Lower lobe of right lung (tissue), 2 donors: ENCODE measurements around the gene ADAMTSL1. TPM values are rescaled to one million over a fixed set of nuclear protein-coding genes. Genes with fewer than 3 reads are reported as not detected.

Experiments used
- ATAC-seq, 2 donors: fragments of 200-7000 bp; cut with Tn5 transposase; one replicate each; pipeline ENCODE4 v1.9.1; 2020 to 2022; ENCODE audit warnings: mild to moderate bottlenecking in 2 of 2, moderate library complexity in 2 of 2
- DNase-seq: peaks from one replicate; pipeline ENCODE4 v3.0.0-alpha.2; 2020
- H3K27ac ChIP-seq: fragments of 200-600 bp; one replicate; pipeline ENCODE4 v1.8.0; 2022
- H3K27me3 ChIP-seq: fragments of 200-600 bp; one replicate; pipeline ENCODE4 v1.8.0; 2022; ENCODE audit warnings: low read depth
- H3K36me3 ChIP-seq: fragments of 200-600 bp; one replicate; pipeline ENCODE4 v1.8.0; 2022; ENCODE audit warnings: mild to moderate bottlenecking
- H3K4me1 ChIP-seq: fragments of 200-600 bp; one replicate; pipeline ENCODE4 v1.8.0; 2022
- H3K4me3 ChIP-seq: fragments of 200-600 bp; one replicate; pipeline ENCODE4 v1.8.0; 2022; ENCODE audit warnings: mild to moderate bottlenecking
- H3K9me3 ChIP-seq: fragments of 200-600 bp; one replicate; pipeline ENCODE4 v1.8.0; 2022
- intact Hi-C: fragments of 100-400 bp; cut with DNase I; formaldehyde crosslinking; loops from one replicate; pipeline ENCODE4 v1.11.0; 2022
- total RNA-seq: library from RNA; stranded (reverse); fragmentation: NEBNext Ultra II Directional; extraction: Animal tissue kit (Norgen Biotek cat#: 25700); gene quantifications from one replicate; pipeline ENCODE4 v1.2.1, GENCODE V29; 2021
- TF ChIP-seq, protein P1 (sequence below): fragments of 200-600 bp; IDR thresholded peaks from one replicate; pipeline ENCODE4 v1.8.0; 2022; ENCODE audit warnings: antibody characterized with exemption, mild to moderate bottlenecking
- donor health status: DM: no; HTN: yes; CAD: no; lungs with severe emphysema.

The ADAMTSL1 gene
- total RNA-seq, 1 donor from 2014 or later, result 3.7 TPM

DNA sequence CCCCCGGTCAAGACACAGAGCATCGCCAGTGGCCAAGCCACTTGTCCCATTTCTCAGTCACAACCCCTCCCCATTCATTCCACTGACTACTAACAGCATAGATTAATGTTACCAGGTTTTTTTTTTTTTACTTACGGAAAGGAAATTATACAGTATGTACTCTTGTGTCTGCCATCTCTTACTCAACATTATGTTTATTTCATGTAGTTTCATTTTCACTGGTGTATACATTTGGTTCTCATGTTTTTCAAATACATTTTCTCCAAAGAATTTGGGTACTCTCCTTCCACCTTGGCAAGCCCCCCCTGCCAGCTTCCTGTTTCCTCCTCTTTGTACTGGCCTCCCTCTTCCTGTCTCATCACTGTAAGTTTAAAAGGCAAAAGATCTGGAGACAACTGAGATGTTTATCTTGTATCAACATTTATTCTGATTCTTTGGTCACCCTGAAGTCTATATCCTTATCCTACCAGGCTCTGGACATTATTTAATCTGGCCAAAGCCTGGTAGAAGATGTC lies 351.8 kb downstream of the ADAMTSL1 start:
- ATAC-seq (no peak), DNase-seq (no peak)
- Histone ChIP-seq H3K4me3 (no peak overlapping the region), H3K9me3 (no peaks in the 10 kb centered on the region), H3K4me1 (no peaks in the 10 kb centered on the region), H3K36me3 (no peaks in the 10 kb centered on the region), H3K27ac (no peak overlapping the region), H3K27me3 (no peaks in the 10 kb centered on the region)
- intact Hi-C loops, result no loop called here
- TF ChIP-seq, protein P1, sequence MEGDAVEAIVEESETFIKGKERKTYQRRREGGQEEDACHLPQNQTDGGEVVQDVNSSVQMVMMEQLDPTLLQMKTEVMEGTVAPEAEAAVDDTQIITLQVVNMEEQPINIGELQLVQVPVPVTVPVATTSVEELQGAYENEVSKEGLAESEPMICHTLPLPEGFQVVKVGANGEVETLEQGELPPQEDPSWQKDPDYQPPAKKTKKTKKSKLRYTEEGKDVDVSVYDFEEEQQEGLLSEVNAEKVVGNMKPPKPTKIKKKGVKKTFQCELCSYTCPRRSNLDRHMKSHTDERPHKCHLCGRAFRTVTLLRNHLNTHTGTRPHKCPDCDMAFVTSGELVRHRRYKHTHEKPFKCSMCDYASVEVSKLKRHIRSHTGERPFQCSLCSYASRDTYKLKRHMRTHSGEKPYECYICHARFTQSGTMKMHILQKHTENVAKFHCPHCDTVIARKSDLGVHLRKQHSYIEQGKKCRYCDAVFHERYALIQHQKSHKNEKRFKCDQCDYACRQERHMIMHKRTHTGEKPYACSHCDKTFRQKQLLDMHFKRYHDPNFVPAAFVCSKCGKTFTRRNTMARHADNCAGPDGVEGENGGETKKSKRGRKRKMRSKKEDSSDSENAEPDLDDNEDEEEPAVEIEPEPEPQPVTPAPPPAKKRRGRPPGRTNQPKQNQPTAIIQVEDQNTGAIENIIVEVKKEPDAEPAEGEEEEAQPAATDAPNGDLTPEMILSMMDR, result no peak

DNA sequence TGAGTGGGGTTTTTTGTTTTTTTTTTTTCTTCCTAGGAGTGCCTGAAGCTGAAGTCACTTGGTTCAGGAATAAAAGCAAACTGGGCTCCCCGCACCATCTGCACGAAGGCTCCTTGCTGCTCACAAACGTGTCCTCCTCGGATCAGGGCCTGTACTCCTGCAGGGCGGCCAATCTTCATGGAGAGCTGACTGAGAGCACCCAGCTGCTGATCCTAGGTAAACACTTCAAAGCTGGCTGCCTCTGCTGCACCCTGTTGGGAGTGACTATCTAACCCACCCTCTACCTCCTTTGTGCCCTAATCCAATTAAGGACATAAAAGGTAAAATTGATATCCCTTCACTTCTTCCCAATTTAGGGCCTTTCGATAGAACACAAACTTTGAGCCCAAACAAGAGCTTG lies 352.3 kb downstream of the ADAMTSL1 start:
- H3K27ac ChIP-seq, result no peak overlapping the region
- H3K4me3 ChIP-seq, result no peak overlapping the region
- H3K27me3 ChIP-seq, result no peaks in the 10 kb centered on the region
- no peak for ATAC-seq
- intact Hi-C loops, result no loop called here
- no peaks in the 10 kb centered on the region for H3K4me1 ChIP-seq
- no peaks in the 10 kb centered on the region for H3K36me3 ChIP-seq
- DNase-seq, result no peak
- no peaks in the 10 kb centered on the region for H3K9me3 ChIP-seq
- TF ChIP-seq, protein P1, result no peak

DNA sequence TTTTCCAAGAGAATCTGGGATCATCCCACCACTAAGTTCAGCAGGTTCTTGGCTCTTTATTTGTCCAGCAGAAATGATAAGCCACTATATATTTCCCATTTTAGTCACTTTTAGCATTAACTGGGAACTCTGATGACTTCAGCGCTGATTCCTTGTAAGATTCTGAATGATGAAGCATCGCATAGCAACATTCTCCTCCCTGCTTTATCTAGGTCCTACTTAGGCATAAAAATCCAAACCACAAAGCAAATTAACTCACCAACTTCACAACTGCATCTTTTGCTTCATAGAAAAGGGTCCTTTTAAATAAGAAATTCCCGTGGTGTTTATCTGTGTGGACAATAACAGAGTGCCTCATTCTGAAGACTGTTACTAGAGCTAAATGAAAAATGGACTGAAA lies 355.1 kb downstream of the ADAMTSL1 start:
- Histone ChIP-seq H3K9me3 (no peaks in the 10 kb centered on the region), H3K36me3 (no peaks in the 10 kb centered on the region), H3K4me1 (no peaks in the 10 kb centered on the region), H3K27me3 (no peaks in the 10 kb centered on the region), H3K27ac (no peak overlapping the region), H3K4me3 (no peak overlapping the region)
- TF ChIP-seq, protein P1, result no peak
- no peak for ATAC-seq
- intact Hi-C loops, result no loop called here
- no peak for DNase-seq

DNA sequence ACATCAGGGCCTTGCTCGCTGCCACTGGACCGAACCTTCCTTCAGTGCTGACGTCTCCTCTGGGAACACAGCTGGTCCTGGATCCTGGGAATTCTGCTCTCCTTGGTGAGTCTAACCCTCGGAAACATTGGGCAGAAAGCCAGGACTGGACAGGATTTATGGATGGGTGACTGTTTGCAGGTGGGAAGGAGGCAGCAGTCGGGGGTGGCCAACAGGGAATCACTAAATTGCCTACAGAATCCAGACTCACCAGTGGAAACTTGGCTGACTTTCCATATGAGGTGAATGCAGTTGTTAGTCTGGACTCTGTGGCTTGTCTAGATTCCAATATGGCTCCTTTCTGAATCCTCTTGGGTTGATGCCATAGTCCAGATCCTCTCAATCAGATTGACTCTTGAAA lies 355.9 kb downstream of the ADAMTSL1 start:
- no peak for ATAC-seq

DNA sequence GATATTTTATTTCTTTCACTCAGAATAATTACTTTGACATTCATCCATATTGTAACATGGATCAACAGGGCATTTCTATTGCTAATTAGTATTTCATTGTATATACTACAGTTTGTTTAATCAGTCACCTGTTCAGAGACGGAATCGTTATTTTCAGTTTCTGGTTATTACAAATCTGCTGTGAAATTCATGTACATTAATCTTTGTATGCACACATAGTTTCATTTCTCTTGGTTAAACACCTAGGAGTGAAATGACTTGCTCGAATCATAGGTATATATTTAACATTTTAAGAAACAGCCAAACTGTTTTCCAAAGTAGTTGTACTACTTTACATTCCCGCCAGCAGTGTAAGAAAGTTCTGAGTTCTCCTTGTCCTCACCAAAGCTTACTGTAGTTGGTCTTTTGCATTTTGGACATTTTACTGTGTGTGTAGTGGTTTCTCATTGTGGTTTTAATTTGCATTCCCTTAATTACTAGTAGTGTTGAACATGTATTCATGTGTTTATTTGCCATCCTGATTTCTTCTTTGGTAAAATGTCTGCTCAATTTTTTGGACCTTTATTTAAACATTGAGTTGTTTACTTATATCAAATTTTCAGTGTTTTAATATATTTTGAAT lies 360.9 kb downstream of the ADAMTSL1 start:
- Histone ChIP-seq H3K27ac (no peak overlapping the region), H3K4me3 (no peak overlapping the region), H3K27me3 (no peaks in the 10 kb centered on the region), H3K9me3 (no peaks in the 10 kb centered on the region), H3K36me3 (no peaks in the 10 kb centered on the region), H3K4me1 (no peaks in the 10 kb centered on the region)
- TF ChIP-seq, protein P1, result no peak
- DNase-seq (no peak), ATAC-seq (no peak)
- intact Hi-C loops, result no loop called here

More for the DNA sequence above, 355.9 kb downstream of the ADAMTSL1 start:
- DNase-seq, result no peak
- Histone ChIP-seq H3K4me1 (no peaks in the 10 kb centered on the region), H3K9me3 (no peaks in the 10 kb centered on the region), H3K4me3 (no peak overlapping the region), H3K27ac (no peak overlapping the region), H3K27me3 (no peaks in the 10 kb centered on the region), H3K36me3 (no peaks in the 10 kb centered on the region)
- TF ChIP-seq, protein P1, result no peak
- intact Hi-C loops, result no loop called here
